ENCODE measurements around the gene FXN. TPM values are rescaled to one million over a fixed set of nuclear protein-coding genes. Genes with fewer than 3 reads are reported as not detected.
"Not testable (repeated sequence)": the region's sequence is repeated elsewhere in the genome, so short reads cannot be mapped to it uniquely, and the experiment has no call there.

Gene FXN
- total RNA-seq, 1 donor from 2014 or later: 45.4 TPM

DNA sequence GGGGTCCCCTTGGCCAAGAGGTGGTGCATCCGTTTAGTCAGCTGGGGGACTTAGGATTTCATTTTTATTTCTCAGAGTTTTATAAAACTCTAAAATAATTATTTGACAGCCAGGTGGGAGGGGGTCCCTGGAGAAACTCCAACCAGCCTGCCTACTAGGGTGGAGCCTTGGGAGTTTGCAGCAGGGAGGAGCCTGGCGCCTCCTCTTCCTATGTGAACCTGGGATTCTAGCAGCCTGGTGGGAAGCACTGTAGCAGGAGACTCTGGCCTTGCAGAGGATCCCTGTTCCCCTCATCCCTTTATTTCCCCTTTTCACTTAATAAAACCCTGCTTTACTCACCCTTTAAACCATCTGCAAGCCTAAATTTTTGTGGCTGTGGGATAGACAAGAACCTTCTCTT, 50.8 kb downstream of the FXN start:
- Mint-ChIP-seq H3K9me3 (no peaks in the 10 kb centered on the region), H3K4me3 (no peak overlapping the region), H3K27ac (no peak overlapping the region), H3K4me1 (no peaks in the 10 kb centered on the region), H3K27me3 (no peaks in the 10 kb centered on the region), H3K36me3 (ENCODE audit: low read depth) (no peaks in the 10 kb centered on the region)
- intact Hi-C loops (cut with micrococcal nuclease): no loop called here
- no peak for DNase-seq

DNA sequence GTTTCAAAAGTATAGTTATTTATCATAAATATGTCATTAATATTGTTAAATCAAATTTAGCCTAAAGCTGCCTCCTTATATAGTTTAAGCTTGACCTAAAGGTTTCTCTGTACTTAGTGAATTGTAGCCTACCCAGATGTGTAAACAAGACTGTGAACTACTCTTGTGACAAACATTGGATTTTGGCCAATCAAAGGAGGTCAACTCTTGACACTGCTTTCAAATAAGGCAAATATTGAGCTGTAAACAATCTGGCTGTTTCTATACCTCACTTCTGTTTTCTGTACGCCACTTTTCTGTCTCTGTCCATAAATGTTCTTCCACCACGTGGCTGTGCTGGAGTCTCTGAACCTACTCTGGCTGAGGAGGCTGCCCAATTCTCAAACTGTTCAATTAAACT, 51.2 kb downstream of the FXN start:
- Mint-ChIP-seq H3K9me3 (no peaks in the 10 kb centered on the region), H3K4me1 (no peaks in the 10 kb centered on the region), H3K27ac (no peak overlapping the region), H3K36me3 (ENCODE audit: low read depth) (no peaks in the 10 kb centered on the region), H3K4me3 (no peak overlapping the region), H3K27me3 (no peaks in the 10 kb centered on the region)
- intact Hi-C loops (cut with micrococcal nuclease): no loop called here
- DNase-seq: no peak

DNA sequence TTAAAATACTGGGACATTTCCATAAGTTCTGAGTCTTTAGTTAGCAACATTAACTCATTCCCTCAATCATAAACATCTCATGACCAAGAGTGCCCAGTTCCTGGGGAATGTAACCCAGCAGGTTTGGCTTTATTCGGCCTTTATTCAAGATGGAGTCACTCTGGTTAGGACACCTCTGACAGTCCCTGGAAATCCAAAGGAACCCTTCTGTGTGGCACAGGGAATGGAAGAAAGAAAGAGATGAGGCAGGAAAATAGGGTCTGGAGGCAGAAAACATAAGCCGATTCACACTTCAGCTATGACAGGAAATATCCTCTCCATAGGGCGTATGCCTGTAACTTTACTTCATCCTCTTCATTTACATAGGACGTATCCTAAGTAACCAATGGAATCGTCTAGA, 53.5 kb downstream of the FXN start:
- Mint-ChIP-seq H3K27ac (no peak overlapping the region), H3K36me3 (ENCODE audit: low read depth) (no peaks in the 10 kb centered on the region), H3K9me3 (no peaks in the 10 kb centered on the region), H3K27me3 (no peaks in the 10 kb centered on the region), H3K4me1 (no peaks in the 10 kb centered on the region), H3K4me3 (no peak overlapping the region)
- no peak for DNase-seq
- intact Hi-C loops (cut with micrococcal nuclease): no loop called here

DNA sequence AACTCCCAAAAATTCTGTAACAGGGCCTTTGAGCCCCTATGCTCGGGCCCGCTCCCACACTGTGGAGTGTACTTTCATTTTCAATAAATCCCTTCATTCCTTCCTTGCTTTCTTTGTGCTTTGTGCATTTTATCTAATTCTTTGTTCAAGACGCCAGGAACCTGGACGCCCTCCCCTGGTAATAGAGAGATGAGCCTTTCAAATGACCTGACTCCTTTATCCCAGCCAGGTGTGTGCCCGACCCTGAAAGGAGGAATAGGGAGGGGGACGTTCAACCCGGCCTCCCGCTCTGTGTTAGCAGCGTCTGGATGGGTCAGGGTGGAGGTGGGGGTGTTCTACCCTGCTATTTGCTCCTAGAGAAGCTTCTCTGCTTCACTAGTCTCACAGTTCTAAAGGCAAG, 53.9 kb downstream of the FXN start:
- no peak overlapping the region for H3K27ac Mint-ChIP-seq

DNA sequence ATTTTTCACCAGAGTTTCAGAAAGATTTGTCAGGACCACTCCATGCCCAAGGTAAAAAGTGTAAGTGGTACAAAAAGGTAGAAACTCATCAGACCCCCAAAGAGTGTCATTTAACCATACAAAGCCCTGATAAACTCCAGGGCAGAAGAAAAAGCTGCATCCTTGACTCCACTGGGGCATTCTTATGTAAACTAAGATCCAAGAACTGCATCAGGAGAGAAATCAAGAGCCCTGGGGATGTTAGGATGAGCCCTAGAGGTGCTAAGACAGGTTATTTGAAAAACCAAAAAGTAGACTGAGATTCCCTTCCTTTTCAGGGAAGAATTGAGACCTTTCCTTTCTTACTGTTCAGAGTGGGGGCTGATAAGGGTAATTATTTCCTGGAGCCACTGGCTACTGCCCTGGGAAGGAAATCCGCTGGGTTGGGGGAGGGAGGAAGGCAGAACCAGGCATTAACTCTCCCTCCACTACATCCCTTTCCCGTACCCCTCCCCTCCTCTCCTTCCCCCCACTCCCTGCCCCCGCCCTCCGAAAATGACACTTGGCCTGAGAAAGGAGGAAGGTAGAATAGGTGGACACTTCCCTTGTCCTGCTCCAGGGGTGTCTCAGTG, 54.7 kb downstream of the FXN start:
- no peaks in the 10 kb centered on the region for H3K27me3 Mint-ChIP-seq

More for the DNA sequence above, 53.9 kb downstream of the FXN start:
- Mint-ChIP-seq H3K27me3 (no peaks in the 10 kb centered on the region), H3K4me1 (no peaks in the 10 kb centered on the region), H3K9me3 (no peaks in the 10 kb centered on the region), H3K36me3 (ENCODE audit: low read depth) (no peaks in the 10 kb centered on the region), H3K4me3 (no peak overlapping the region)
- DNase-seq: no peak
- intact Hi-C loops (cut with micrococcal nuclease): no loop called here

DNA sequence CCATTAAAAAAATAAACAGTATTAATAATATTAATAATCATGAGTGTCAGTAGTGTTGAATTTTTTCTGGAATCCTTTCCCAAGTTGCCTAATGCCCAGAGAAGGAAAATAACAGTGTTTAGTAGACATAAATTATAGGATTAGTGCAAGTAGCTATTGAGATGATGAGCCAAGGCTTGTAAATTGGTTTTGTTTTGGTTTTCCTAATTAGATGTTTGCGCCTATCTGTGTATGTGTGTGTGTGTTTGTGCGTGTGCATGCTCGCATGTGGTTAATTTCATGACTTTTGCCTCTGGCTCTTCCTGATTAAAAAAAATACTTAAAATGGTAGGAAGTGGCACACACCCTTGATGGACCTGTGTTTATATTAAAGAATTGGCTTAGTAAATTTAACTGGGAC, 55.4 kb downstream of the FXN start:
- intact Hi-C loops (cut with micrococcal nuclease): no loop called here
- H3K9me3 Mint-ChIP-seq: no peaks in the 10 kb centered on the region
- H3K36me3 Mint-ChIP-seq (ENCODE audit: low read depth): no peaks in the 10 kb centered on the region
- no peak overlapping the region for H3K27ac Mint-ChIP-seq
- no peak for DNase-seq
- no peak overlapping the region for H3K4me3 Mint-ChIP-seq
- H3K4me1 Mint-ChIP-seq: no peaks in the 10 kb centered on the region
- H3K27me3 Mint-ChIP-seq: no peaks in the 10 kb centered on the region

More for the DNA sequence above, 54.7 kb downstream of the FXN start:
- Mint-ChIP-seq H3K27ac (no peak overlapping the region), H3K36me3 (ENCODE audit: low read depth) (no peaks in the 10 kb centered on the region), H3K4me1 (no peaks in the 10 kb centered on the region), H3K9me3 (no peaks in the 10 kb centered on the region), H3K4me3 (no peak overlapping the region)
- intact Hi-C loops (cut with micrococcal nuclease): no loop called here
- DNase-seq: no peak

DNA sequence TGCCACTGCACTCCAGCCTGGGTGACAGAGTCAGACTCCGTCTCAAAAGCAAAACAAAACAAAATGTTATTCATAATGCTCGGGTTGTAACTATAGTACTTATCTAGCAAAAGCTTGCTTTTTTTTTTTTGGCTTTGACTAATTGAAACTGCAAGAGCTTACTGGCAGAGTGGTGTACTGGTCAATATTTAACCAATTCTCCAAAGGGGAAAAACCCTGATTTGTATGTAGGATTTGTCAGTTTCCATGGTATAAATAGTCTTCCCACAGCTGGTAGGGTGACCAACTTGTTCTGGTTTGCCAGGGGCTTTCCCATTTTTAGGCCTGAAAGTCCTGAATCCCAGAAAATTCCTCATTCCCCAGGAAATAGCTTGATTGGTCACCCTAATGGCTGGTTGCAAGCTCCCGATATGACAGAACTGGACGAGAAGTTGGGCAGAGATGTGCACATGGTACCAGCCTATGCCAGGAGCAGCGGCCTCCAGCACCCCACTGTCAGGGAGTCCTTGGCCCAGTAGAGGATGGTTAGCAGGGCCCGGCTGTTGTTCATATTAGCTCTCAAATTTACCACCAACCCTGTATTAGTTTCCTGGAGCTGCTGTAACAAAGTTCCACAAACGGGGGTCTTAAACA, 58.0 kb downstream of the FXN start:
- DNase-seq: no peak
- intact Hi-C loops (cut with micrococcal nuclease): no loop called here
- H3K27ac Mint-ChIP-seq: no peak overlapping the region
- no peaks in the 10 kb centered on the region for H3K9me3 Mint-ChIP-seq
- no peak overlapping the region for H3K4me3 Mint-ChIP-seq
- no peaks in the 10 kb centered on the region for H3K27me3 Mint-ChIP-seq
- no peaks in the 10 kb centered on the region for H3K4me1 Mint-ChIP-seq
- no peaks in the 10 kb centered on the region for H3K36me3 Mint-ChIP-seq (ENCODE audit: low read depth)

DNA sequence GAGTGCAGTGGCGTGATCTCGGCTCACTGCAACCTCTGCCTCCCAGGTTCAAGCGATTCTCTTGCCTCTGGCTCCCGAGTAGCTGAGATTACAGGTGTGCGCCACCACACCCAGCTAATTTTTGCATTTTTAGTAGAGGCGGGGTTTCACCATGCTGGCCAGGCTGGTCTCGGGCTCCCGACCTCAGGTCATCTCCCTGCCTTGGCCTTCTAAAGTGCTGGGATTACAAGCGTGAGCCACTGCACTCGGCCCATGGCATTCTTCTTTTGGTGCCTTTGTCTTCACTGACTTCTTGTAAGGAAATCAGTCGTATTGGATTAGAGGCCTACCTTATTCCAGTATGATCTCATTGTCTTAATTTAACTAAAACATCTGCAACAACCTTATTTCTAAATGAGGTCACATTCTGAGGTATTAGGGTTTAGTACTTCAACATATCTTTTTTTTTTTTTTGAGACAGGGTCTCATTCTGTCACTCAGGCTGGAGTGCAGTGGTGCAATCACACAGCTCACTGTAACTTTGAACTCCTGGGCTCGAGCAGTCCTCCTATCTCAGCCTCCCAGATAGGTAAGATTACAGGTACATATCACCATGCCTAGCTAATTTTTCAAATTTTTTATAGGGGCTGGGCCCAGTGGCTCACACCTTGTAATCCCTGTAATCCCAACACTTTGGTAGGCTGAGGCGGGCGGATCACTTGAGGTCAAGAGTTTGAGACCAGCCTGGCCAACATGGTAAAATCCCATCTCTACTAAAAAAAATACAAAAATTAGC, 59.0 kb downstream of the FXN start:
- H3K9me3 Mint-ChIP-seq; H3K27me3 Mint-ChIP-seq; H3K36me3 Mint-ChIP-seq (ENCODE audit: low read depth); H3K4me3 Mint-ChIP-seq; H3K4me1 Mint-ChIP-seq; H3K27ac Mint-ChIP-seq; DNase-seq; intact Hi-C loops (cut with micrococcal nuclease): not testable (repeated sequence)

DNA sequence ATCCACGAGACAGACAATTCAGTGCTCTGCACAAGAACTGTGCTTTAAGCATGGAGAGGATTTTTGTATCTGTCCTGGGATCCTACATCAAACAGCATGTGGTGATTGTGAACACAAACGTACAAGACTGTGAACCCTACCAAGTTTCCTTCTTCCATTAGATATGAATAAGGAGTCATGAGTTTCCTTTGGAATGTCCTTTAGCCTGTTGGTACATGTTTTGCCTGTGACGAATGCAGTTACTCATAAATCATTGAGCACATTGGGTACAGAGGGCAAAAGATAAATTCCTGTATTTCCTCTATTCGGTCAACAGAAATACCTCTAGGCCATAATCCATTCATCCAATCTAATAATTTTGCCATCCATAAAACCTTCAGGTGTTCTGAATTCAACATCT, 61.5 kb downstream of the FXN start:
- no peak for DNase-seq
- Mint-ChIP-seq H3K4me1 (no peaks in the 10 kb centered on the region), H3K27ac (no peak overlapping the region), H3K36me3 (ENCODE audit: low read depth) (no peaks in the 10 kb centered on the region), H3K27me3 (no peaks in the 10 kb centered on the region), H3K4me3 (no peak overlapping the region), H3K9me3 (no peaks in the 10 kb centered on the region)
- intact Hi-C loops (cut with micrococcal nuclease): no loop called here

DNA sequence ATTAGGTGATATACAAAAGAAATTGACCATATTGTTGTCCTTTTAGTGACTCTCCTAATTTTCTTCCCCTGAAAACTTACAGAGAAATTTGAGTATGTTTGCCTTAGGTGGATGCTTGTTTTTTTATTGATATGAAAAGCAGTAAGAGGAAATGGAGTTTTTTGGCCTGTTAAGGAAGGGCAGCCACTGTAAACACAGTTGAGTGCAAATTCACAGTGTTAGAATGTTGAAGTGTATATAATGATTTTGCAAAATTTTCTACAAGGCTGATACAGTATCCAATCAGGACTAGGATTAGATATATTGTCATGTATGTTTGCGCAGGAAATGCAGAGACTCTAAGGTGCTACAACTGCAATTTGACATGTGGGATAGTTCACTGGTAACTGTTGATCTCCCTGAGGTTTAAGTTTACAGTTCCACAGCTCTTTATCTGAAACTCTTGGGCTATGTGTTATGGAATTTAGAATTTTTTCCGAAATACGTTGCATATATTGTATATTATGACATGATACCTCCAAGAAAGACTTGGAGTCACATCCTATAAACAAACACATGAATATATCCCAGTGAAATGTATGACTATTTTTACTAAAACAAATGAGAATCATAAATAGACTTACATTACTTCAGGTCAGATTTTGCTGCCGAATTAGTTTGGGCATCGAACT, 62.5 kb downstream of the FXN start:
- no peak overlapping the region for H3K4me3 Mint-ChIP-seq
- no peaks in the 10 kb centered on the region for H3K36me3 Mint-ChIP-seq (ENCODE audit: low read depth)
- no peaks in the 10 kb centered on the region for H3K9me3 Mint-ChIP-seq
- no peaks in the 10 kb centered on the region for H3K27me3 Mint-ChIP-seq
- no peak overlapping the region for H3K27ac Mint-ChIP-seq
- intact Hi-C loops (cut with micrococcal nuclease): no loop called here
- DNase-seq: no peak
- H3K4me1 Mint-ChIP-seq: no peaks in the 10 kb centered on the region

DNA sequence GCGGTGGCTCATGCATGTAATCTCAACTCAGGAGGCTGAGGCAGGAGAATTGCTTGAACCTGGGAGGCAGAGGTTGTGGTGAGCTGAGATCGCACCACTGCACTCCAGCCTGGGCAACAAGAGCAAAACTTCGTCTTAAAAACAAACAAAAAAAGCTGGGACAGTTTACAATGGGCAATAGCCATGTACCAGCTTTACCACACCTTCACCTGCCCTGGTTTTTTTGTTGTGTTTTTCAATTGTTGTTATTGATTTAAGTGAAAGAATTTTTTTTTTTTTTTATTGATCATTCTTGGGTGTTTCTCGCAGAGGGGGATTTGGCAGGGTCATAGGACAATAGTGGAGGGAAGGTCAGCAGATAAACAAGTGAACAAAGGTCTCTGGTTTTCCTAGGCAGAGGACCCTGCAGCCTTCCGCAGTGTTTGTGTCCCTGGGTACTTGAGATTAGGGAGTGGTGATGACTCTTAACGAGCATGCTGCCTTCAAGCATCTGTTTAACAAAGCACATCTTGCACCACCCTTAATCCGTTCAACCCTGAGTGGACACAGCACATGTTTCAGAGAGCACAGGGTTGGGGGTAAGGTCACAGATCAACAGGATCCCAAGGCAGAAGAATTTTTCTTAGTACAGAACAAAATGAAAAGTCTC, 67.9 kb downstream of the FXN start:
- H3K4me3 Mint-ChIP-seq; H3K27ac Mint-ChIP-seq; H3K27me3 Mint-ChIP-seq; intact Hi-C loops (cut with micrococcal nuclease); DNase-seq; H3K4me1 Mint-ChIP-seq; H3K9me3 Mint-ChIP-seq; H3K36me3 Mint-ChIP-seq (ENCODE audit: low read depth): not testable (repeated sequence)

DNA sequence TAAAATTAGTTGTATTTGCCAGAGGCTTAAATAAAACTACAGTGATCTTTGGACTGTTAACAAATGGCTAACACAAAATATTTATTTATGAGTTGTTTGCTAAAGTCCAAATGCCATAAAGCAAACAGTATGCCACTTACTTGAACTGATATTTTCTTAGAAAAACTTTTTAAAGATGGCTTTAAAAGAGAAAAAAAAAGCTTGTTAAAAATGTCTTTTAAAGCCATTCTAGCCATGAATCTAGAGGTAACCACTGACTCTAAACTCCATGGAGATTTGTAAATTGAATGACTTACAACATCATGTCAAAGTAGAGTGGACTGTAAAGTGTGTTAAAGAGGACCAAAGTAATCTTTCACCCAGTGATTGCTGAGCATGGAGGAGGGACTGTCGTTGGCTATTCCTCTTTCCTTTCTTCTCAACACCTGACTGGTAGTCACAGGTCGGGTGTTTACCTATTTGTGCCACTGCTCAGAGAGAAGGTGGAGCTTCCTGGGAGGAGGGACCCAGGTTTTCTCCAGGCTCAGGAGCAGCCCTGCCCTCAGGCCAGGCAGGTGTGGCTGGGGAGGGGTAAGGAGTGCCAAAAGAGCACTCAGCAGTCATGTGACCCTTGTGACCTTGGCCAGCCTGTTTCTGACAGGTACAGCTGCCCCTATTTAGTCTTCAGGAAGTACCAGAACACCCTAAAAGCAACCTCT, 69.4 kb downstream of the FXN start:
- intact Hi-C loops (cut with micrococcal nuclease): no loop called here
- Mint-ChIP-seq H3K27ac (no peak overlapping the region), H3K36me3 (ENCODE audit: low read depth) (no peaks in the 10 kb centered on the region), H3K4me1 (no peaks in the 10 kb centered on the region), H3K4me3 (no peak overlapping the region), H3K27me3 (no peaks in the 10 kb centered on the region), H3K9me3 (no peaks in the 10 kb centered on the region)
- no peak for DNase-seq

DNA sequence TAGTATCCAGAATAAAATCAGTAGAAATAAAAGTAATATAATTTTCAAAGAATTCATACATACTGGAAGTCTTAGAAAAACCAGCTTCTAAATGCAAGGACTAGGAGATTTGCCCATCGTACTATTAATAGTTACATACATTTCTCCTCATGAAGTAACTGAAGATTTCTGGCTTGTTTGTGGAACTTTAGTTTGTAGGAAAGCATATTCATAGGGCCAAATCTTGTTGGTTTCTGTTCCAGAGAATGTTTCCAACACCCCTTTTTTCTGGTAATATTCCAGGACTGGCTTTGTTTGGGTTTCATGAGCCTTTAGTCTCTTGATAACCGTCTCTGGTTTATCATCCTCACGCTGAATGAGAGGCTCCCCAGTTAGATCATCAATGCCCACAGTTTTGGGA, 72.2 kb downstream of the FXN start:
- intact Hi-C loops (cut with micrococcal nuclease): no loop called here
- Mint-ChIP-seq H3K27ac (no peak overlapping the region), H3K4me1 (no peaks in the 10 kb centered on the region), H3K36me3 (ENCODE audit: low read depth) (no peaks in the 10 kb centered on the region), H3K9me3 (no peaks in the 10 kb centered on the region), H3K4me3 (no peak overlapping the region), H3K27me3 (no peaks in the 10 kb centered on the region)
- DNase-seq: no peak

Data from activated CD4-positive, alpha-beta T cell treated with anti-CD3 and anti-CD28 coated beads, Interleukin-2, amount 10 ng/mL, durations not matched to agents 24 days and 14 days (primary cell).